Measurements from ENCODE around the gene SH3RF3. TPM values are rescaled to one million over a fixed set of nuclear protein-coding genes. Genes with fewer than 3 reads are reported as not detected.
"Not testable (repeated sequence)": the region's sequence is repeated elsewhere in the genome, so short reads cannot be mapped to it uniquely, and the experiment has no call there.

Gene SH3RF3
- total and polyA plus RNA-seq, 10 of the 15 experiments (the other 5 are each of a cell fraction or from before 2014, with no cell fraction given), result 0.08 to 8.8 (median 2.3) TPM

GRCh38 chr2:109110170-109110569, 18.8 kb upstream of the SH3RF3 start:
- FAIRE-seq (no peak), ATAC-seq (no peak), DNase-seq (ENCODE audit: low read depth, low spot score) (no peak)
- ChIA-PET POLR2A (no interaction called here), RAD21 (ENCODE audit: unreplicated experiment) (no interaction called here), SMC1A (ENCODE audit: uncharacterized antibody, unreplicated experiment) (no interaction called here), CTCF (no interaction called here)
- Histone ChIP-seq H3K27me3 (replicated peaks in 1 of 2; ENCODE audit: control insufficient read depth in 2 of 2, insufficient read depth in 2 of 2, low read length in 1 of 2) (no peaks in the 10 kb centered on the region; a peak in 1 of 4 replicates), H3K4me1 (ENCODE audit: control insufficient read depth, insufficient read depth, low read length) (no peaks in the 10 kb centered on the region), H3K4me2 (ENCODE audit: control insufficient read depth, insufficient read depth) (no peak overlapping the region), H3K9me3 (replicated peaks; ENCODE audit: control insufficient read depth, insufficient read depth, low read length) (no peaks in the 10 kb centered on the region), H3K36me3 (ENCODE audit: control insufficient read depth in 2 of 2, insufficient read depth in 2 of 2, low read length in 1 of 2) (no peaks in the 10 kb centered on the region), H3K4me3 (no peak overlapping the region), H4K20me1 (ENCODE audit: control insufficient read depth, insufficient read depth) (no peaks in the 10 kb centered on the region), H3K27ac (ENCODE audit: control insufficient read depth, insufficient read depth) (no peak overlapping the region), H2AFZ (ENCODE audit: control insufficient read depth, low read depth, low read length) (no peak overlapping the region), H3K79me2 (ENCODE audit: control insufficient read depth, insufficient read depth, low read length) (no peaks in the 10 kb centered on the region), H3K9ac (ENCODE audit: control insufficient read depth, insufficient read depth, low read length) (no peak overlapping the region)
- TF ChIP-seq RFX5 (IDR thresholded peaks at IDR 0.05; ENCODE audit: low read depth, low read length), result no peak
- no peak for TF ChIP-seq MEF2B (IDR thresholded peaks at IDR 0.05; ENCODE audit: partially characterized antibody, poor library complexity, severe bottlenecking)
- TF ChIP-seq CTCF (IDR thresholded peaks at IDR 0.05 in 2 of 3, conservative IDR thresholded peaks at IDR 0.05 in 1 of 3; ENCODE audit: control insufficient read depth in 2 of 3, extremely low read depth in 1 of 3, insufficient read depth in 1 of 3, low read depth in 3 of 3, low read length in 3 of 3), result no peak
- no peak for TF ChIP-seq EGR1 (IDR thresholded peaks at IDR 0.05; ENCODE audit: borderline replicate concordance in 1 of 2, low read depth in 2 of 2, low read length in 2 of 2)
- no TSS peak for BruUV-seq (replicated peaks)
- intact Hi-C loops (cut with micrococcal nuclease; ENCODE audit: unreplicated experiment) (no loop called here), in situ Hi-C loops (cut with MboI) (no loop called here)
- 43% methylated on average over 7 of the region's 7 CpGs for WGBS (ENCODE audit: insufficient coverage, insufficient replicate concordance, low lambda C conversion rate, missing lambda C conversion rate)

- H3K9ac ChIP-seq (ENCODE audit: control insufficient read depth, insufficient read depth, low read length); H3K27me3 ChIP-seq (replicated peaks in 1 of 2; ENCODE audit: control insufficient read depth in 2 of 2, insufficient read depth in 2 of 2, low read length in 1 of 2); POLR2A ChIA-PET; H3K36me3 ChIP-seq (ENCODE audit: control insufficient read depth in 2 of 2, insufficient read depth in 2 of 2, low read length in 1 of 2); in situ Hi-C loops (cut with MboI); H3K4me1 ChIP-seq (ENCODE audit: control insufficient read depth, insufficient read depth, low read length); ATAC-seq; H2AFZ ChIP-seq (ENCODE audit: control insufficient read depth, low read depth, low read length); H3K27ac ChIP-seq (ENCODE audit: control insufficient read depth, insufficient read depth); BruUV-seq (replicated peaks); FAIRE-seq; RAD21 ChIA-PET (ENCODE audit: unreplicated experiment); DNase-seq (ENCODE audit: low read depth, low spot score); H3K4me2 ChIP-seq (ENCODE audit: control insufficient read depth, insufficient read depth); H3K9me3 ChIP-seq (replicated peaks; ENCODE audit: control insufficient read depth, insufficient read depth, low read length); CTCF ChIA-PET; SMC1A ChIA-PET (ENCODE audit: uncharacterized antibody, unreplicated experiment); H4K20me1 ChIP-seq (ENCODE audit: control insufficient read depth, insufficient read depth); H3K4me3 ChIP-seq; intact Hi-C loops (cut with micrococcal nuclease; ENCODE audit: unreplicated experiment); H3K79me2 ChIP-seq (ENCODE audit: control insufficient read depth, insufficient read depth, low read length): not testable (repeated sequence)
- WGBS (ENCODE audit: insufficient coverage, insufficient replicate concordance, low lambda C conversion rate, missing lambda C conversion rate), result 41% methylated on average over 8 of the region's 9 CpGs
Observed at GRCh38 chr2:109117181-109117580, 11.8 kb upstream of the SH3RF3 start.

Data from GM12878 (cell line).